T47D (cell line): Measurements from ENCODE around the gene ARID1B.

Experiments used
- DNase-seq, 2 experiments: peaks; one replicate each; pipeline versions ENCODE4 v3.0.0 to v3.0.0-alpha.2; 2011 to 2012; ENCODE audit warnings: low read depth in 1 of 2, low spot score in 1 of 2
- JUND ChIP-seq: IDR thresholded peaks from 2 replicates; pipeline ENCODE4 v1.6.1; 2012; ENCODE audit warnings: low read depth
- in situ Hi-C: cut with HindIII; loops from 2 replicates; pipeline ENCODE4 v1.10.0; 2016; ENCODE audit warnings: low sequenced_read_pairs, low pct_unique_long_range_greater_than_20kb

Gene ARID1B

DNA sequence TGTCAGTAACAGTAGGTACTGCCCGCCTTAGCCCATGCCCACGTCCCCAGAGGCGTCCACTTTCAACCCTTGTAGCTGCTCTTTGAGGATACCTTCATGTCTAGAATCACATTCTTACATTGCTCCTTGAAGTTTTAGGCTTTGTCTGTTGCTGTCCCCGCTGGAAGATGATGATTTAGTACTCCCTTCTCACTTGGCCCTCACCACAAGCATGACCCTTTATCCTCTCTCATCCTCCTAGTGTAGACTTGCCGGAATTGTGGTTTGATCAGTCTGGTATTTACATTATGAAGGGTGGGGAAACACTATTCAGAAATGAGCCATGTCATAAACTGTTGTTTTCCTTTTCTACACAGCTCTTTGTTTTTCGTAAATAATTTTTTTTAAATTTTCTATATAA, 87.4 kb downstream of the ARID1B start:
- TF ChIP-seq JUND = no peak
- in situ Hi-C loops = no loop called here
- DNase-seq = no peak

DNA sequence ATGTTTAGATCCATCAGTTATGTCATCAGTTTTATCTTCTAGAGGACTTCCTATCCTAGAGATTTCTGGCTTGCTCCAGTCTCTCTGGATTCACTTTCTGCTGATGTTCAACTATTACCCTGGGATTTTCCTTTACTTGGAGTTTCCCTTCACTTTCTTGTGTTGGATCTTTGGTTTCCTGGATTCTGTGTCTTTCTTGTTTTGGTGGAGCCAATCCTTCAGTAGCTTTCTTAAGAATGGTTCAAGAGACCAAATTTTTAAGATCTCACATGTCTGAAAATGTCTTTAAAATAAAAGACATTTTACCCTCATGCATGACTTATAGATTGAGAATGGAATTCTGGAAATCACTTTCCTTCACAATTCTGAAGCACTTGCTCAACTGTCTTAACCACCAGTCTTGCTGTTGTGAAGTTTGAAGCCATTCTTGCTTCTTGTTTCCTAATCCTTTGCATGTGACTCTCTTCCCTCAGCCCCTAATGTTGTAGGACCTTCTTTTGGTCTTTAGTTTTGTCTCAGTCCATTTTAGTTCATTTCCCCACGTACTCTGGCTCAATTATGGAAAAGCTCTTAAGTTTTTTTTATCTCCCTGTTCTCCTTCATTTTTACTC, 87.9 kb downstream of the ARID1B start:
- TF ChIP-seq JUND = no peak
- DNase-seq = no peak
- in situ Hi-C loops = no loop called here

DNA sequence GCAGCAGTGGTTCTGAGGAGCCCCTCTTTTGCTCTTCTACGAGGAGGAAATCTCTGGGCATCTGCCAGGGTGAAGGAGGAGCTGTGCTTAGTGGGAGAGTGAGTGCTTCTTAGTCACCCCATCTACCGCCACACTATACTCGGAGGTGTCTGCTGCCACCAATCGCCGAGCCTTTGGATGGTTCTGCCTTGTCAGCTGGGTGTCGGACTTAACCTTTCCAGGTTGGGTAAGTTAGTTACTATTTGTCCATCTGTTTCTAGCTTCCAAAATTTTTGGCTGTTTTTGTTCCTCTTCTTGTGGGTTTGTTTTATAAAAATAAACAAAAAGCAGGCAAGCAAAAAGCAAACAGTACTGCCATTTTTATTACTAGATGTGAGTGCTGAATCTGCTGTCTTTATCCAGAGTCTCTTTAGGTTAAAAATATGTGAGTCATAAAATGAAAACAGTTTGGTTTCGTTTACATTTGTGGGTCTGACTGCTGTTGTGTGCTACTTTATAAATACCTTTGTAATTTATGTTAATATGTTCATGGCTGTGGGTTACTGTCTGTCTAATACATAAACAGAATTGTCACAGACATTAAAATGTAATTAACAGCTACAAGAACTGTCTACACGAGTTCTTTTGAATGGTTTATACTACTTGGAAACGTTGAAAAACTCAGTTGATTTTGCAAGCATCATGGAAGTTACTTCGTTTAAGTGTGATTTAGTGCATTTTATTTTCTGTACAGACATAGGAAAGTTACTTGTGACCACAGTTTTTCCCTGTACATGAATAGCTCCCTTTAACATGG, 89.2 kb downstream of the ARID1B start:
- in situ Hi-C loops = no loop called here
- TF ChIP-seq JUND = no peak
- peak in 1 of 2 experiments; percentile 25 for DNase-seq

DNA sequence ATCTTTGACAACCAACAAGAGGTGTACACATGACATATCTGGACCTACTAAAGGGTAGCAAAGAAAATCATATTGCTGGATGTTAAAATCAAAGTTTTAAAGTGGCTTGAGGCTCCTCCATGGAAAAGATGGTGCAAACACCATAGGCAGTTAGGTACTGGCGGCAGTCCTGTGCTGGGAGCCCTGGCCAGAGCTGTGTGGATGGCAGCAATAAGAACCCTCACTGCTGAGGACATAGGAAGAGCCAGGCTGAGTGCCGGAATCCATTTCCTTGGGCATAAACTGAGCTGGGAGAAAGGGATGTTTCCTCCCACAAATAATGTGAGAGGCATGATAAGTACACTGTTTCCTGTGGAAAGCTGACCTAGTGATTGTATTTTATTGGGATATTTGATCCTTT, 89.9 kb downstream of the ARID1B start:
- in situ Hi-C loops = no loop called here
- no peak for DNase-seq
- TF ChIP-seq JUND = no peak

DNA sequence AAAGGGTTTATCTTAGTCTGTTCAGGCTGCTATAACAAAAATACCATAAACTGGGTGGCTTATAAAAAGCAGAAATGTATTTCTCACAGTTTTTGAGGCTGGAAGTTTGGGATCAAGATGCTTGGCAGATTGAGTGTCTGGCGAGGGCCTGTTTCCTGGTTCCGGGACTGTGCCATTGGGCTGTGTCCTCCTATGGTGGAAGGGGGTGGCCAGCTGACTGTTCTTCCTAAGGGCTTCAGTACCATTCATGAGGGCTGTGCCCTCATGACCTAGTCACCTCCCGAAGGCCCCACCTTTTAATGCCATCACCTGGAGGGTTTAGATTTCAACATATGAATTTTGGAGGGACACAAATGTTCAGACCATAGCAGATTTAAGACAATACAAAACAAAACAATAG, 91.2 kb downstream of the ARID1B start:
- TF ChIP-seq JUND = no peak
- no peak for DNase-seq
- in situ Hi-C loops = no loop called here

DNA sequence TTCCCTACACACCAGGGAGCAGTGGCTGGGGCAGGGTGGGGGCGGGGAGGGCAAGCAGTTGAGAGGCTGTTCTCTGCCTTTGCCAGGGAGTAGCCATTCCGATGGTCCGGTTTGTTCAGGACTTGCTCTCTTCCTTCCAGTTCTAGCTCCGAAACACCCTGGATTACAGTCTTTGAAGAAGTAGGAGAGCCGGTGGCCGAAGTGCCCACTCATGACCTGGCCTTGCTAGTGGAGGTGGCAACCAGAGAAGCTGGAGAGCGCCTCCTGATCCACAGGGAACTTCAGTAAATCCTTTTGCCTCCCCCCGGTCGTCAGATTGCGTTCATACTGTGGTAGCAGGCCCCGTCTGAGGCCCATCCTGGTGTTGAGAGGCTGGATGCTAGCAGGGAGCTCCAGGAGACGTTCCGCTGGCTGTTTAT, 92.8 kb downstream of the ARID1B start:
- no peak for TF ChIP-seq JUND
- in situ Hi-C loops = no loop called here
- no peak for DNase-seq

DNA sequence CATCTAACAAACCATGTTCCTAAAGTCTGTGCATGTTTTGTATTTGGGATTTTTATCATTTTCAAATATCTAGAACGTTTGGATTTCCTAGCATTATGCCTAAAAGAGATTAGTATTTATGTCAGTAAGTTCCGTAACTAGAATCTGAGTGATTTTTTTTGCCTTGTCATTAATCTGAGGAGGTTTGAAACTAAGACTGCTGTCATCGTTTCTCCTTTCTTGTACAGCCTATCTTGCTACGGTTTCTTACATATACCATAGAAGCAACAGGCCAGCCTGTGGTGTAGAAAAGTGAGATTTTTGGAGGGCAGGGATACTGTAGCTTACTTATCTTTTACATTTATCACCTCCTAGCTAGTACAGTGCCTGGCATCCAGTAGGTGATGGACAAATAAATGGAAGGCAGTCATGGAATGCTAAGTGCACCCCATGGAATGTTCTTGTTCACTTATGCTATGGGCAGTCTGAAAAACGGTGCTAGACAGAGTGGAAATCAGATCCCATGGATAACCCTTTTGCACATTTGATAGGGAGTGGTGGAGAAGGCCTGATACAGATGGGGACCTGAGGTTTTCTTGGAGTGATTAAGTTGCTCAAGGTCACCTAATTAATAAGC, 93.9 kb downstream of the ARID1B start:
- no peak for DNase-seq
- in situ Hi-C loops = no loop called here
- TF ChIP-seq JUND = no peak

DNA sequence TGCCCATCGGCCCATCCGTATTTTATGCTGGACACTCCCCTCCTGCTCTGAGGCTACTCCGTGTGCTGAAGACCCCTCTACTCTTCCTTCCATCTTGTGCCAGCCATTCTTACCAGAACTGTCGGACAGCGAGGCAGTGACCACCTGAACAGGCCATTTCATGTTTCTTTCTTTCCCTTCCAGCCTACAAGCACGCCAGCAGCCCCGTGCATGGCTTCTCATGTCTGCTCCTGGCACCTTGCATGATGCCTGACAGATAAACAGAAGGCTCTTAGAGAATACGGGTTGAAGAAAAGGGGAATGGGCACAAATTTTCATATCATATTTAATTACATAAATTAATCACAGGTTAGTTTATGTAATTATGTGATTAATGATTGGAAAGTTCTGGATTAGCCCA, 95.7 kb downstream of the ARID1B start:
- TF ChIP-seq JUND = no peak
- DNase-seq = no peak
- in situ Hi-C loops = no loop called here

DNA sequence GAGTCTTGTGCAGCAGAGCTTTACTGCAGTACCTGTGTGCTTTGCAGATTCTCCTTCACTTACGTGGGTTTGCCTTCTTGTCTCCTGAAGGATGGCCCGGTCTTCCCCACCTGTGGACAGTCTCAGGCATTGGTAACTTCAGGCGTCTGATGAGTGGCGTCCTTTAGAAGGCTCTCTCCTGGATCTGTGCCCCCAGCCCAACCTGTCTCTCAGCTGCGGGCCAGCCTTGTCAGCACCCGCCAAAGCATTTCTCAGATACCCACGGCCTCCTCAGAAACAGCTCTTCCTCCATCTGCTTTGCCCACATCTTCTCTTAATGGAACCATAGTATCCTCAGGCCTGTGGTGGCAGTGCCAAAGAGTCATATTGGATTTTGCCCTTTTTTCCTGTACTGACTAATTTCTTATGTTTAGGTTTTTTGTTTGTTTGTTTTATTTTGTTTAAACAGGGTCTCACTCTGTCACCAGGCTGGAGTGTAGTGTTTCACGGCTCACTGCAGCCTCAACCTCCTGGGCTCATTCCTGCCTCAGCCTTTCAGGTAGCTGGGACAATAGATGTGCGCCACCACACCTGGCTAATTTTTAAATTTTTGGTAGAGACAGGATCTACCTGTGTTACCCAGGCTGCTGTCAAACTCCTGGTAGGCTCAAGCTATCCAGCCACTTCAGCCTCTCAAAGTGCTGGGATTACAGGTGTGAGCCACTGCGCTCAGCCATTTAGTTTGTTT, 96.6 kb downstream of the ARID1B start:
- no peak for DNase-seq
- TF ChIP-seq JUND = no peak

DNA sequence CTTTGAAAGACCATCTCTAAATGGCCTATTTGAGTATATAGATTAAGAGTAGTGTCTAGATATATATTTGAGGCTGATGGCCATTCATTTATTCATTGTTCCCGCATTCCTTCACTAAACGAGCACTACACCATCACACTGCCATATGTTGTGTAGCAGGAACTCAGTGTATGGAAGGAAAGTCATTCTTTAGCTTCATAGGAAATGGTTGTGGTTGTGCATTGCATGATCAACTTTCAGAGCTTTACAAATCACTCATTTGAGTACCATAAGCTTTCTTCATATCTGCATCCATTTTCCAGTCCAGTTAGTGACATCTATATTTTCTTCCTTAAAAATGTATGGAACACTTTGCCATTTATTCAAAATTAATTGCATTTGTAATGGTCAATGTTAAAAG, 97.9 kb downstream of the ARID1B start:
- no peak for DNase-seq
- in situ Hi-C loops = no loop called here
- no peak for TF ChIP-seq JUND

More for the DNA sequence above, 96.6 kb downstream of the ARID1B start:
- in situ Hi-C loops = no loop called here

DNA sequence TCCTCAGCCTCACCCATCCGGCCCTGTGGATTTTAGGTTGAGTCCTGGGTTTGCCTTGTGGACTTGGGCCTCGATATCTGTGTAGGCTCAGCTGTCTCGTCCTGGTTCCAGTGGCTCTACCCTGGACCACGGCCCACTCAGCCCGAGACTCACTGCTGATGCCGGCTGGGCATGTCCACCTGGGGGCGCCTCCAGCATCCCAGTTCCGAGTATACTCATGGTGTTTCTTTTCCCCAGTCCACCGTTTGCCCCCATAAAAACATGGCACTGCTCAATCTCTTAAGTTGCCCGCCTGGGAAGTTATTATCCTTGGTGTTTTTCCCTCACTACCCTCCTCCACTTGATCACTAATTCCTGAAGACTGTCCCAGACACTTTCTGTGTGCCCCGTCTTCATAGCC, 99.1 kb downstream of the ARID1B start:
- DNase-seq = no peak
- in situ Hi-C loops = no loop called here
- TF ChIP-seq JUND = no peak

DNA sequence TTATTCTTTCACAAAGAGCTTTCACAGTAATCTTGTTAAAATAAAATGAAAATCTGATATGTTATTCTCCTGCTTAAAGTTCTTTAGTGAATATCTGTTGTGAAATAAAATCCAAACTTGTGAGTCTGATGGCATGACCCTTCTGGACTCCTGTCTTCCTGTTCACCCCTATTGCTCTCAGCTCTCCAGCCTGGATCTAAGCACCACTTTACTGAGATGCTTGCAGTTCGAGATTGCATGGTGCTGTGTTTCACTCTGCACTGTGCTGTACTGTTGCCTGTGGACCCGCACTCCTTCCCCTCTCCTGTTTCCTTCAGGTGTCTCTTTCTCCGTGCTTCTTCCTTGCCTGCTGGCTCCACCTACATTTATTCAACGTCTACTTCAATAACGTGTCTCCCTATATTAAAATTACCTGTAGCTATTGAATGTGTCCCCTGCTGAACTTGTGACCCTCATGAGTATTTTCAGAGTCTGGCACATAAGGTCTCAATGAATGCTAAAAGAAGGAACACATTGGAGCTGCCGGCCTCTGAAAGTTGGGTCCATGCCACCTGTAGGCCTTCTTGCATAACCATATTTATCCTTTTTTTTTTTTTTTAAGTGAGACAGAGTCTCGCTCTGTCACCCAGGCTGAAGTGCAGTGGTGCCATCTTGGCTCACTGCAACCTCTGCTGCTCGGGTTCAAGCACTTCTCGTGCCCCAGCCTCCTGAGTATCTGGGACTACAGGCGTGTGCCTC, 100.1 kb downstream of the ARID1B start:
- in situ Hi-C loops = no loop called here
- no peak for TF ChIP-seq JUND
- DNase-seq = no peak
